ENCODE data around the gene FAM170B. TPM values are rescaled to one million over a fixed set of nuclear protein-coding genes. Genes with fewer than 3 reads are reported as not detected.
A peak's percentile ranks its signal among the peaks of the same experiment; 100 is the strongest.

The FAM170B gene
- total and polyA plus RNA-seq, 4 donors, result not detected

GRCh38 chr10:49082766-49083165 lies 51.1 kb downstream of the FAM170B start:
- Histone ChIP-seq H3K4me1 (ENCODE audit: control insufficient read depth, insufficient read depth, low read length) (peaks cover 38% of the 10 kb centered on the region), H3K9me3 (ENCODE audit: control insufficient read depth, insufficient read depth, low read length) (peaks cover 6% of the 10 kb centered on the region), H3K27ac (ENCODE audit: low read depth, low read length) (peak overlapping the region; percentile 62), H3K4me3 (ENCODE audit: low read depth, low read length) (no peak overlapping the region), H3K27me3 (ENCODE audit: control insufficient read depth, insufficient read depth, low read length) (no peaks in the 10 kb centered on the region), H3K36me3 (ENCODE audit: control insufficient read depth, insufficient read depth, low read length) (no peaks in the 10 kb centered on the region)
- 0% methylated on average over 1 of the region's 2 CpGs for WGBS (ENCODE audit: insufficient coverage)
- peak in 3 of 6 donors; percentile 48 to 90 (median 85) for DNase-seq (ENCODE audit: low read depth in 4 of 6, low spot score in 6 of 6)

- peaks cover 44% of the 10 kb centered on the region for H3K4me1 ChIP-seq (ENCODE audit: control insufficient read depth, insufficient read depth, low read length)
- H3K27ac ChIP-seq (ENCODE audit: low read depth, low read length), result peak overlapping the region; percentile 62
- peaks cover 1% of the 10 kb centered on the region for H3K9me3 ChIP-seq (ENCODE audit: control insufficient read depth, insufficient read depth, low read length)
- no peaks in the 10 kb centered on the region for H3K27me3 ChIP-seq (ENCODE audit: control insufficient read depth, insufficient read depth, low read length)
- no peaks in the 10 kb centered on the region for H3K36me3 ChIP-seq (ENCODE audit: control insufficient read depth, insufficient read depth, low read length)
- 39% methylated on average over 8 of the region's 9 CpGs for WGBS (ENCODE audit: insufficient coverage)
- DNase-seq (ENCODE audit: low read depth in 4 of 6, low spot score in 6 of 6), result peak in 2 of 6 donors; percentile 65 to 67
- no peak overlapping the region for H3K4me3 ChIP-seq (ENCODE audit: low read depth, low read length)
Observed at GRCh38 chr10:49081547-49082275, 52.1 kb downstream of the FAM170B start.

Other genes with a start within 250 kb of the FAM170B start
- gene LRRC18, start 194.2 kb downstream of the FAM170B start, total RNA-seq, result 1 to 10 TPM in 1 of 2 donors, not detected in 1; 1.2 TPM
- gene LRRC18, start 194.2 kb downstream of the FAM170B start, polyA plus RNA-seq (ENCODE audit: insufficient read length in 2 of 2), result 1 to 10 TPM in 1 of 2 donors, under 1 TPM in 1; 0.62 to 1.0 TPM
- gene VSTM4, start 18.5 kb downstream of the FAM170B start, total RNA-seq, result 10 to 100 TPM; 29.9 to 40.5 TPM
- 10 to 100 TPM; 16.7 to 19.2 TPM for gene VSTM4, start 18.5 kb downstream of the FAM170B start, polyA plus RNA-seq (ENCODE audit: insufficient read length in 2 of 2)
- gene TMEM273, start 54.4 kb upstream of the FAM170B start, total RNA-seq, result 10 to 100 TPM in 1 of 2 donors, 1 to 10 TPM in 1; 8.5 to 10.9 TPM
- gene TMEM273, start 54.4 kb upstream of the FAM170B start, polyA plus RNA-seq (ENCODE audit: insufficient read length in 2 of 2), result 1 to 10 TPM; 3.5 to 4.8 TPM
- under 1 TPM; under 0.01 to 0.06 TPM for gene C10orf71, start 165.1 kb upstream of the FAM170B start, total RNA-seq
- under 1 TPM in 1 of 2 donors, not detected in 1; 0.27 TPM for gene C10orf71, start 165.1 kb upstream of the FAM170B start, polyA plus RNA-seq (ENCODE audit: insufficient read length in 2 of 2)